Muscle of back (tissue), 11 donors: ENCODE results near the gene ATP11A. TPM values are rescaled to one million over a fixed set of nuclear protein-coding genes. Genes with fewer than 3 reads are reported as not detected.
"Not testable (repeated sequence)": the region's sequence is repeated elsewhere in the genome, so short reads cannot be mapped to it uniquely, and the experiment has no call there.

Experiments
- DNase-seq, 3 donors: peaks; one replicate each; pipeline versions ENCODE4 v3.0.0 to v3.0.0-alpha.2; 2013
- polyA plus RNA-seq, 10 donors: library from polyadenylated mRNA; unstranded; fragments of 120-200 nt; gene quantifications; one replicate each; pipeline ENCODE4 v1.2.1, GENCODE V29; 2013; ENCODE audit not compliant: insufficient read length in 10 of 10

Gene ATP11A
- polyA plus RNA-seq, 10 donors, result 16.7 to 26.2 (median 21.4) TPM

GRCh38 chr13:112772929-112773328, 83.1 kb downstream of the ATP11A start:
- DNase-seq, result no peak

- DNase-seq, result no peak
These were observed 84.0 kb downstream of the ATP11A start for GRCh38 chr13:112773601-112774447.

- DNase-seq, result no peak
These were observed 84.6 kb downstream of the ATP11A start for GRCh38 chr13:112774448-112774792.

- DNase-seq, result no peak
These were observed 85.2 kb downstream of the ATP11A start for GRCh38 chr13:112774829-112775565.

DNA sequence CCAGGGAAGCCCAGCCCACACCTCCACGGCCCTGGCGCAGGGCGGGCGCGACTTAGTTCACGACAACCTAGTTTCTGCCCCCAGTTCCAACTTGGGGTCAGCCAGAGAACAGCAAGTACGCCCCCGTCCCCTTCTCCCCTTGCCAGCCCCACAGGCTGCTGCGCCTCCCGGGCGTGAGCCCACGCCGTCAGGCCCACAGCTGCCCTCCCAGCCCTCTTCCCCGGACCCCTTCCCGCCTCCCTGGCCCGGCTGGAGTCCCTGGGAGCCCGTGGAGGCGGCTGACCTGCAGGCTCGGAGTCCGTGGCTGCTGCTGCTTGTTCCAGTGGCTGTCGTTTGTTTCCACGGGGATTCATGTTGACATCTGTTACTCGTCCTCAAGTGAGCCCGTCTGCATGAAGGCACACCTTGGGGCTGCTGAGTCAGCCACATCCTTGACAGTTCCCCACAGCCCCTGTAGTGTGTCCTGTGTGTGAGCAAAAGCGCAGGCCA, 86.0 kb downstream of the ATP11A start:
- DNase-seq, result no peak

DNA sequence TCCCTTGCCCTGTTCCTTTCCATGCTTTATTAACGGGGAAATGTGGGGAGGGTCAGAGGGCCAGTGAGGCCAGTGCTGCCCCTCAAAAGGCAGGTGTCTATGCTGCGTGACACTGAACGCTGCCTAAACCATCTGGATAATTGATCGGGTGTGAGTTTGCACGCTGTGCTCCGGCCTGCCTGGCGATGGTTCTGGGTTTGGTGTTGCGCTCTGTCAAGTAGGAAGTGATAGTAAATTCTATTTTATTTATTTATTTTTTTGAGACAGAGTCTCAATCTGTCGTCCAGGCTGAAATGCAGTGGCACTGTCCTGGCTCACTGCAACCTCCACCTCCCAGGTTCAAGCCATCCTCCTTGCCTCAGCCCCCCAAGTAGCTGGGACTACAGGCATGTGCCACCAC, 86.5 kb downstream of the ATP11A start:
- DNase-seq, result no peak

DNA sequence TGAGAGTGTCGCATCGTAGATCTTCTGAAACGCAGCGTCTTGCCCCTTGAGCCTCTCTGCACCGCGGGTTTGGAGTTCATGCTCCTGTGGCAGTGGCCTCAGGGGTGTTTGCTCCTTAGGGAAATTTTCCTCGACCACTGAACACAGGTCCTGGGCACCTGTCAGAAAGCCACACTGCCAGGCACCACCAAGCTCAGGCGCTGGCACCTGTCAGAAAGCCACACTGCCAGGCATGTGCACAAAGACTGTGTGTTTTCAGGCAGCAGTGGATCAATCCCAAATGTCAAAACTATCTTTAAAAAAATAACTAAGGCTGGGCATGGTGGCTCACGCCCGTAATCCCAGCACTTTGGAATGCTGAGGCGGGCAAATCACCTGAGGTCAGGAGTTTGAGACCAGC, 87.1 kb downstream of the ATP11A start:
- DNase-seq, result no peak

DNA sequence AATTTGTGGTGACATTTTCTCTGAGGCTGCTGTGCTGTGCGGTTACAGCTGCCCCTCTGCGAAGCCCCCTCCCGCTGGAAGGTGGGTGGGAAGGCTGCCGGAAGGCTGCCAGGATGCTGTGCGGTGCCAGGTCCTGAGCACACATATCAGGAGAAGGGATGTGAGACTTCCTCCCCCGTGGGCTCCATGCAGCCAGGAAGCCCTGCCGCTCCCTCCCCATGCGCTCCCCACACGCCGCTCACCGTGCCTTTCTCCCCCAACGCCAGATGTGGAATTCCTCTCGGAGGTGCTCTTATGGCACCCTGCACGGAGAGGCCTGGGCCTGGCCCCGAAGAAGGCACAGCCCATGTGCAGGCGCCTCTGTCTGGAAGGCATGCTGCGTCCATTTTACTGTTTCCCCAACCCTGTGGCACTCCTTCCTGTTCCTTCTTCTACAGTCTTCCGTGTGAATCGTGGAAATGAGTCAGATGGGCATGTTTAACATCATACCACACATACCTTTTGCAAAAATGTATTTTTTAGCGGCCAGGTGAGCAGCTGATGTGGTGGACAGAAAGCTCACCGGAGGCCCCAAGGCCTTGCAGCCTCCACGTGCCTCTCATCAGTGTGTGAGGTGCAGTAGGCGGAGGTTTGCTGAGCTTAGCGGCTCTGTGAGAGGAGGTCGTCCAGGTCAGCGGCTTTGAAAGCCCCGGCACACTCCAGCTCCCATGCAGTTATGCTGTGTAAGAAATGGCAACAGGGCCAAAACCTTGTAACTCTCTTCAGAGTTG, 88.0 kb downstream of the ATP11A start:
- DNase-seq, result no peak

DNA sequence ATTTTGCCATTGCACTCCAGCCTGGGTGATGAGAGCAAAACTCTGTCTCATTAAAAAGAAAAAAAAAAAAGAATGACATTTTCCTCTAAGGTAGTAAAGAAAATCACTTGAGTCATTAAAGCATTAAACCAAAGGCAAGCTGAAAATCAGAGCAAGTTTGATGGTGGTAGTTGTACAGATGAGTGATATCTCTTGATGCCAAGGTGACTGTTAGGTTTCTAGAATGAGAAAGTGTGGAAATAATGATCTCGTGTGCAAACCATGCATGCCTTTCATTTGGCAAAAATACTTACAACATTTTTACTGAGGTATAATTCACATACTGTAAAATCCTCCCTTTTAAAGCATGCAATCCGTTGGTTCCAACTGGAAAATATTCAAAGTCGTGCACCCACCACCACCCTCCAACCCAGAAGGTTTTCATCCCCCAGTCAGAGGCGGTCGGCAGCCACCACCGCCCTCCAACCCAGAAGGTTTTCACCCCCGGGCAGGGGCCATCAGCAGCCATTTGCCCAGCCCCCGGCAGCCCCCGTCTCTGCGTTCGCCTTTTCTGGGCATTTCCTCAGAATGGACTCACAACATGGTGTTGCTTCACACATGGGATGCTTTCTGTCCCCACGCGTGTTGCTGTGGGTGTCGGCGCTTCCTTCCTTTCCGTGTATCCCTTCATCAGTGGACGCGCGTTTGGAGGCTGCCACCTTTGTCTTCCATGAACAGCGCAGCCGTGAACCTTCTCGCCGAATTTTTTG, 90.2 kb downstream of the ATP11A start:
- DNase-seq, result no peak

DNA sequence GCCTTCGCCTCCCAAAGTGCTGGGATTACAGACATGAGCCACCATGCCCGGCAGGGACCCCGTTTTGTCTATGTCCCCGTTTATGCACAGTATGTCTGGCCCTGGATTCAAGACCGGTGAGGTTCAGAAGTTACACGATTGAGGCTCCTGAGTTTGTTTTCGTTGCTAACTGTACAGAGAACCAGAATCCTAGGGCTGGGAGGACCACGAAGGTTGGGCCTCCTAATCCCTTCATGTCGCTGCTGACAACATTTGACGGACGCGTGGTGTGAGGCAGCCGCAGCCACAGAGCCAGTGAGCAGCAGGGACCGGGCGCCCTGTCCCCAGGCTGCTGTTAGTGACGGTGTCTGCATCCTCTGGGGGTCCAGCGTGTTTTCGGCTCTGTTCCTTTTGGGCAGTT, 91.4 kb downstream of the ATP11A start:
- DNase-seq, result no peak

GRCh38 chr13:112781881-112782361, 92.1 kb downstream of the ATP11A start:
- peak in 1 of 3 donors; percentile 42 for DNase-seq

DNA sequence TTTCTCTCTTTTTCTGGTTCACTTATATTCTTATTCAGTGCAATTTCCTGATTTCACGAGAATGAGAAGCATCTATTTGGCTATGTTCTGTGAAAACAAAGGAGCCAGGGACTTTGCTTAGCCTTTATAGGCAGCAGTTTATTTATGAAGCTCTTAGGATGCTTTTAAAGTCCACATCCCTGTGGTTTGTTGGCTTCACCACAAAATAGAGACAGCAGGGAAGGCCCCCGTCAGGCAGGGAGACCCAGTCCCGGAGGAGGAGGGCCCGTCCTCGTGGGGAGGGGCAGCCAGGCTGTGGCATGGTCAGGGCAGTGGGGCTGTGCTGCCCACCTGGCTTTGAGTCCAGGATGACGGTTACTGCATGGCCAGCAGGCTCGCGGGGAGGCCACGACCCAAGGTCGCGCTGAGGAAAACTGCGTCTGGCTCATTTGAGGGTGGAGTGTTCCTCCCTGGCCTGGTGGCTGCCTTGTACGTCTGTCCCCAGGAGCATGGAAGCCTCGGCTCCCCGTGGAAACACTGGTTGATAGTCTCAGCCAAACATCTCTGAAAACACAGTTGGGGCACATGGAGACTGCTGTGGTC, 92.7 kb downstream of the ATP11A start:
- no peak for DNase-seq

DNA sequence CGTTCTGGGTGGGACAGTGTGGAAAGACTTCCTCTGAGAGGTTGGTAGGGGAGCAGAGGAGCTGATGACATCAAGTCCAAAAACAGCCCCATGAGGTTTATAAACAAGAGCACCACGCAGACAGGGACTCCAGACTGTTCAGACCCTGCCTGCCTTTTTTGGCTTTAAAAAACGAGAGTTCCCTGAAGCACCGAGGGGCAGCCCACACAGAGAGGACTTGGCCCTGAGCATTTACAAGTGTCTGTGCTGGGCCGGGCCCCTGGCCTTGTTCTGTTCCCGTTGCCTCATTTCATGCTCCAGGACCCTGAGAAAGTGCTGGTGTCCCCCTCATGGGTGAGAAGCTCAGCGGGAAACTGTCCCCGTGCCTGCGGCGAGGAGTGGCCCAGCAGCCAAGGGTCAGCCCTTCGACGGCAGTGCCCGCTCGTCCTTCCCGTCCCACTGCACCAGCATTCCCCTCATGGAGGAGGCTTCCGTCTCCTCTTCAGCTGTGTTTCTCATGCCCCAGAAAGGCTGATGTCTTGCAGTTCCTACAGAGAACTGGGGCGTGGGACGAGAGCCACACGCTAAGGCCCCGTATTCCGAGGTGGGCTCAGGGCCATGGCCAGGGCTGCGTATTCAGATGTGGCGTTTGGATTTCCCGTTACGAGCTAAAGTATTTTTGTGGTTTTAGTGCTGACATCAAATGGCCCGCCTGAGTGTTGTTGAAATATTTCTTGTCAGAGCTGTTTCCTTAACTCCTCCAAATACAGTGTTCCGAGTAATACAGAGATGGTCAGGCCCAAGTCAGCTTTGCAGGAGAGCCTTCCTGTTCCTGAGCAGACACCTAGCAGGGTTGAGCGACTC, 93.5 kb downstream of the ATP11A start:
- DNase-seq, result peak; percentile 35 to 58 (median 37)

- no peak for DNase-seq
These were observed 94.1 kb downstream of the ATP11A start for GRCh38 chr13:112783978-112784371.

DNA sequence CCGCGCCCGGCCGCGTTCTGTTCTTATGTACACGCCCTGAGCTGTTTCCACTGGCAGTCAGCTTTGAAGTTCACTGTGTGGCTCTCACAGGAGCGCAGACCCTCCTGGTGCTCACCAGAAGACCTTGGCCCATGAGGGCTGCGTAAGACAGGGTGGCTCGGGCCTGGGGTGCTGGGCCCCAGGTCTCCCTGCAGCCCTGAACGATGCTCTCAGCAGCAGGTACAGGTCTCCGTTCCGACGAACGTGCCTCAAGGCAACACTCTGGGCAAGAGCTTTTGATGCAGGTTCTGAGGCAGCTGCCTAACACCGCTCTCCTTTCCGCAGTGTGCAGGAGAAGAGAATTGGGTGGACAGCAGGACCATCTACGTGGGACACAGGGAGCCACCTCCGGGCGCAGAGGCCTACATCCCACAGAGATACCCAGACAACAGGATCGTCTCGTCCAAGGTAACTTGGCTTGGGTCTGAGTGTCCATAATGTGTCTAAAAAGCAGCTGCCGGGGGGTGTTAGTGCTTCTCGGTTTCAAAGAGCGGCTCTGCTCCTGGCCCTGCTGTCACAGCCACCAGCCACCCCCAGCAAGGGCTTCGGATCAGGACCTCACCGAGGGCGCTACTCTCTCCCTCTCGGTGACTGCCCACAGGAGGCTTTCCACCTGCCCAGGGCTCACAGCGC, 95.1 kb downstream of the ATP11A start:
- no peak for DNase-seq

DNA sequence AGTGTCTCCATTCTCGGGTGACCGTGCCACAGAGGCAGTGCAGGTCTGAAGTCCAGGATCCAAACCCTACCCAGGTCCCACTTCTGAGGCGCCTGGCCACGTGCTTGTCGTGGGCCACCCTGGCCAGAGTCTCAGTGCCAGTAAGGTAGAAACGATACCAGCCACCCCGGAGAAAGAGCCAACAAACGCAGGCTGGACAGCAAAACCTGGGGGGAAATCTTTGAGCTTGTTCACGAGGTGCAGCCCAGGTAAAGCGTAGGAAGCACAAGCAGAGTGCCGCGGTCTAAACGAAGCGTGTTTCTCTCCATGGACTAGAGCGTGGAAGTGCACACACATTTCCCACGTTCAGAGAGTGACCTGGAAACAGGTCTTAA, 95.6 kb downstream of the ATP11A start:
- DNase-seq, result no peak

GRCh38 chr13:112786810-112787209, 97.0 kb downstream of the ATP11A start:
- DNase-seq, result not testable (repeated sequence)

DNA sequence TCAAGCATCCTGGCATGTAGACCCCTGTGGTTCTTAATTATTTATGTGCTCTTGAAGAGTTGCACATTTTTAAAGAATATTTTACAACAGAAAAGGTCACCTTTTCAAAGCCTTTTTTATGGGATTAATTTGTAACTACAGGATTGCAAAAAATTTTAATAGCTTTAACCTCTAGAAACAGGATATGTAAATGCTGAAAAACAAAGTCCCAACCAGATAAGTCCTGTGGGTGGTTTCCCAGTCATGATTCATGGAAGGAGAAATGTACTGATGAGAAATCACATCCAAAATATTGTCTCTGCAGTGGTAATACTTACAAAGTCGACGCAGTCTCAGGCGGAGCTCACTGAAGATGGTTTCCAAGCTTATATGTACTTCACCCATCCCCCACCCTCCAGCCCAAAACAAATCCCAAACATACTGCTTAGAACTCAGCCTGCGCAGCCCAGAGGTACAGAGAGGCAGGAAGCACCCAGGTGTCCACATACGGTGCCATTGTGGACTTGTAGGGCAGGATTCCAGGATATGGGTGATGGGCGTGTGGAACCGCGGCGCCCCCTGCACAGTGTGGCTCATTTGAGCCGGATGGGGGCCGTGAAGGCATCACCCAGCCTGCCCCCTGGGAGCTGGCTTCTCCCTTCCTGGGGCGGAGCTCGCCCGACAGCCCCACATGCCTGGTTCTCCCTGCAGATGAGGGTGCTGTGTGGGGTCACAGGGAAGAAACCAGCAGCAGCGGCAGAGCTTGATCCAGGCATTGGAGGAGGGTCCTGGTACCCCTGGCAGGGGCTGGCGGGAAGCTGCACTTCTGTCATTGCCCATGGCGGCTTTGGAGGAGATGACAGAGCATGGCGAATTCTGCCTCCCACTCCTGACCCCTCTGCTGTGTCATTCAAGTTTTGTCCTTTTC, 101.2 kb downstream of the ATP11A start:
- no peak for DNase-seq
